HL-60 (cell line): ENCODE results near the gene VSTM2B.
"Not testable (repeated sequence)": the region's sequence is repeated elsewhere in the genome, so short reads cannot be mapped to it uniquely, and the experiment has no call there.

Source experiments
- POLR2AphosphoS5 ChIP-seq: IDR thresholded peaks from 2 replicates; pipeline ENCODE4 v1.6.1; 2012; ENCODE audit warnings: low read depth
- TF ChIP-seq, protein P1 (sequence below): IDR thresholded peaks from 2 replicates; pipeline ENCODE4 v1.6.1; 2012; ENCODE audit warnings: low read depth; ENCODE audit not compliant: insufficient replicate concordance
- TF ChIP-seq, protein P2 (sequence below): IDR thresholded peaks from one replicate; pipeline ENCODE4 v1.5.1; 2011; ENCODE audit warnings: low read length, control low read depth, inconsistent platforms; ENCODE audit not compliant: insufficient read depth

DNA sequence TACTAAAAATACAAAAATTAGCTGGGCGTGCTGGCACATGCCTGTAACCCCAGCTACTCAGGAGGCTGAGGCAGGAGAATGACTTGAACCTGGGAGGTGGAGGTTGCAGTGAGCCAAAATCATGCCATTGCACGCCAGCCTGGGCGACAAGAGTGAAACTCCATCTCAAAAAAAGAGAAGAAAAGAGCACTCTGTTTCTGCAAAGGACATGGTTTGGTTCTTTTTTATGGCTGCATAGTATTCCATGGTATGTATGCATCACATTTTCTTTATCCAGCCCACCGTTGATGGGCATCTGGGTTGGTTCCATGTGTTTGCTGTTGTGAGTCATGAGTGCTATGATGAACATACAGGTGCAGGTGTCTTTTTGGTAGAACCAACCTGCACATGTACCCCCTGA, 19.7 kb downstream of the VSTM2B start:
- TF ChIP-seq, protein P1, sequence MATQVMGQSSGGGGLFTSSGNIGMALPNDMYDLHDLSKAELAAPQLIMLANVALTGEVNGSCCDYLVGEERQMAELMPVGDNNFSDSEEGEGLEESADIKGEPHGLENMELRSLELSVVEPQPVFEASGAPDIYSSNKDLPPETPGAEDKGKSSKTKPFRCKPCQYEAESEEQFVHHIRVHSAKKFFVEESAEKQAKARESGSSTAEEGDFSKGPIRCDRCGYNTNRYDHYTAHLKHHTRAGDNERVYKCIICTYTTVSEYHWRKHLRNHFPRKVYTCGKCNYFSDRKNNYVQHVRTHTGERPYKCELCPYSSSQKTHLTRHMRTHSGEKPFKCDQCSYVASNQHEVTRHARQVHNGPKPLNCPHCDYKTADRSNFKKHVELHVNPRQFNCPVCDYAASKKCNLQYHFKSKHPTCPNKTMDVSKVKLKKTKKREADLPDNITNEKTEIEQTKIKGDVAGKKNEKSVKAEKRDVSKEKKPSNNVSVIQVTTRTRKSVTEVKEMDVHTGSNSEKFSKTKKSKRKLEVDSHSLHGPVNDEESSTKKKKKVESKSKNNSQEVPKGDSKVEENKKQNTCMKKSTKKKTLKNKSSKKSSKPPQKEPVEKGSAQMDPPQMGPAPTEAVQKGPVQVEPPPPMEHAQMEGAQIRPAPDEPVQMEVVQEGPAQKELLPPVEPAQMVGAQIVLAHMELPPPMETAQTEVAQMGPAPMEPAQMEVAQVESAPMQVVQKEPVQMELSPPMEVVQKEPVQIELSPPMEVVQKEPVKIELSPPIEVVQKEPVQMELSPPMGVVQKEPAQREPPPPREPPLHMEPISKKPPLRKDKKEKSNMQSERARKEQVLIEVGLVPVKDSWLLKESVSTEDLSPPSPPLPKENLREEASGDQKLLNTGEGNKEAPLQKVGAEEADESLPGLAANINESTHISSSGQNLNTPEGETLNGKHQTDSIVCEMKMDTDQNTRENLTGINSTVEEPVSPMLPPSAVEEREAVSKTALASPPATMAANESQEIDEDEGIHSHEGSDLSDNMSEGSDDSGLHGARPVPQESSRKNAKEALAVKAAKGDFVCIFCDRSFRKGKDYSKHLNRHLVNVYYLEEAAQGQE, result not testable (repeated sequence)
- TF ChIP-seq, protein P2, sequence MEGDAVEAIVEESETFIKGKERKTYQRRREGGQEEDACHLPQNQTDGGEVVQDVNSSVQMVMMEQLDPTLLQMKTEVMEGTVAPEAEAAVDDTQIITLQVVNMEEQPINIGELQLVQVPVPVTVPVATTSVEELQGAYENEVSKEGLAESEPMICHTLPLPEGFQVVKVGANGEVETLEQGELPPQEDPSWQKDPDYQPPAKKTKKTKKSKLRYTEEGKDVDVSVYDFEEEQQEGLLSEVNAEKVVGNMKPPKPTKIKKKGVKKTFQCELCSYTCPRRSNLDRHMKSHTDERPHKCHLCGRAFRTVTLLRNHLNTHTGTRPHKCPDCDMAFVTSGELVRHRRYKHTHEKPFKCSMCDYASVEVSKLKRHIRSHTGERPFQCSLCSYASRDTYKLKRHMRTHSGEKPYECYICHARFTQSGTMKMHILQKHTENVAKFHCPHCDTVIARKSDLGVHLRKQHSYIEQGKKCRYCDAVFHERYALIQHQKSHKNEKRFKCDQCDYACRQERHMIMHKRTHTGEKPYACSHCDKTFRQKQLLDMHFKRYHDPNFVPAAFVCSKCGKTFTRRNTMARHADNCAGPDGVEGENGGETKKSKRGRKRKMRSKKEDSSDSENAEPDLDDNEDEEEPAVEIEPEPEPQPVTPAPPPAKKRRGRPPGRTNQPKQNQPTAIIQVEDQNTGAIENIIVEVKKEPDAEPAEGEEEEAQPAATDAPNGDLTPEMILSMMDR, result not testable (repeated sequence)
- not testable (repeated sequence) for TF ChIP-seq POLR2AphosphoS5
